SK-N-SH treated with all-trans-retinoic acid at 6 μM for 48 hours (cell line): ENCODE measurements around the gene RPL27A.

Source experiments
- ATAC-seq: fragments of 200-7000 bp; cut with Tn5 transposase; 3 replicates; pipeline ENCODE4 v1.9.1; 2020; ENCODE audit warnings: mild to moderate bottlenecking, moderate library complexity
- ARNTL ChIP-seq: fragments of 450-650 bp; formaldehyde crosslinking; IDR thresholded peaks from 2 replicates; pipeline ENCODE4 v1.5.0; 2020; ENCODE audit warnings: low read depth, mild to moderate bottlenecking, moderate library complexity, borderline replicate concordance
- BACH2 ChIP-seq: fragments of 250-450 bp; sonication (Bioruptor Pico); IDR thresholded peaks from 2 replicates; pipeline ENCODE4 v1.9.0; 2021; ENCODE audit warnings: mild to moderate bottlenecking, borderline replicate concordance
- CREB5 ChIP-seq: fragments of 250-450 bp; sonication (Bioruptor Pico); IDR thresholded peaks from 2 replicates; pipeline ENCODE4 v1.5.1; 2020; ENCODE audit warnings: low read depth, mild to moderate bottlenecking, moderate library complexity
- CSDC2 ChIP-seq: fragments of 250-450 bp; sonication (Bioruptor Pico); IDR thresholded peaks from 2 replicates; pipeline ENCODE4 v1.5.0; 2020; ENCODE audit warnings: mild to moderate bottlenecking, moderate library complexity
- CSRNP3 ChIP-seq: fragments of 250-450 bp; sonication (Bioruptor Pico); IDR thresholded peaks from 2 replicates; pipeline ENCODE4 v1.5.1; 2021; ENCODE audit warnings: mild to moderate bottlenecking, moderate library complexity
- ESRRG ChIP-seq: fragments of 250-450 bp; sonication (Bioruptor Pico); IDR thresholded peaks from 2 replicates; pipeline ENCODE4 v1.6.1; 2021; ENCODE audit warnings: mild to moderate bottlenecking
- ISL1 ChIP-seq: fragments of 250-450 bp; sonication (Bioruptor Pico); IDR thresholded peaks from 2 replicates; pipeline ENCODE4 v2.1.2; 2022; ENCODE audit warnings: mild to moderate bottlenecking, moderate library complexity
- OSR1 ChIP-seq: fragments of 250-450 bp; sonication (Bioruptor Pico); IDR thresholded peaks from 2 replicates; pipeline ENCODE4 v1.8.0; 2022; ENCODE audit warnings: moderate library complexity, mild to moderate bottlenecking, inconsistent platforms
- PATZ1 ChIP-seq: fragments of 250-450 bp; sonication (Bioruptor Pico); IDR thresholded peaks from 2 replicates; pipeline ENCODE4 v1.8.0; 2020; ENCODE audit warnings: mild to moderate bottlenecking, moderate library complexity, borderline replicate concordance
- PPARA ChIP-seq: fragments of 250-450 bp; sonication (Bioruptor Pico); IDR thresholded peaks from 2 replicates; pipeline ENCODE4 v1.5.0; 2020; ENCODE audit warnings: mild to moderate bottlenecking, borderline replicate concordance
- RARB ChIP-seq: fragments of 250-450 bp; sonication (Bioruptor Pico); IDR thresholded peaks from 2 replicates; pipeline ENCODE4 v1.8.0; 2021; ENCODE audit warnings: mild to moderate bottlenecking, moderate library complexity
- SNAI2 ChIP-seq: fragments of 250-450 bp; sonication (Bioruptor Pico); IDR thresholded peaks from 2 replicates; pipeline ENCODE4 v1.5.0; 2020; ENCODE audit warnings: mild to moderate bottlenecking, moderate library complexity
- TCF4 ChIP-seq: fragments of 250-450 bp; sonication (Bioruptor Pico); IDR thresholded peaks from 2 replicates; pipeline ENCODE4 v1.8.0; 2021; ENCODE audit warnings: mild to moderate bottlenecking, moderate library complexity, borderline replicate concordance
- TOX ChIP-seq: fragments of 250-450 bp; sonication (Bioruptor Pico); IDR thresholded peaks from 2 replicates; pipeline ENCODE4 v1.8.0; 2021; ENCODE audit warnings: mild to moderate bottlenecking, moderate library complexity, borderline replicate concordance
- TSHZ2 ChIP-seq: fragments of 250-450 bp; sonication (Bioruptor Pico); IDR thresholded peaks from 2 replicates; pipeline ENCODE4 v1.5.0; 2020; ENCODE audit warnings: mild to moderate bottlenecking, moderate library complexity
- ZC3H10 ChIP-seq: fragments of 250-450 bp; sonication (Bioruptor Pico); IDR thresholded peaks from 2 replicates; pipeline ENCODE4 v1.5.1; 2021; ENCODE audit warnings: mild to moderate bottlenecking, moderate library complexity
- ZFP3 ChIP-seq: fragments of 250-450 bp; sonication (Bioruptor Pico); IDR thresholded peaks from 2 replicates; pipeline ENCODE4 v1.5.0; 2020; ENCODE audit warnings: mild to moderate bottlenecking, moderate library complexity
- ZNF565 ChIP-seq: fragments of 450-650 bp; formaldehyde crosslinking; conservative IDR thresholded peaks from 2 replicates; pipeline ENCODE4 v1.5.0; 2020; ENCODE audit warnings: low read depth, mild to moderate bottlenecking, moderate library complexity
- ZNF70 ChIP-seq: fragments of 450-650 bp; formaldehyde crosslinking; IDR thresholded peaks from 2 replicates; pipeline ENCODE4 v1.5.0; 2020; ENCODE audit warnings: mild to moderate bottlenecking, moderate library complexity
- ZNF8 ChIP-seq: fragments of 450-650 bp; formaldehyde crosslinking; IDR thresholded peaks from 2 replicates; pipeline ENCODE4 v1.5.0; 2020; ENCODE audit warnings: mild to moderate bottlenecking, moderate library complexity
- TF ChIP-seq, protein P1 (sequence below): fragments of 250-450 bp; sonication (Bioruptor Pico); IDR thresholded peaks from 2 replicates; pipeline ENCODE4 v1.8.0; 2021; ENCODE audit warnings: low read depth, mild to moderate bottlenecking, moderate library complexity, borderline replicate concordance

Gene RPL27A

GRCh38 chr11:8729067-8729466 lies 46.5 kb downstream of the RPL27A start:
- TF ChIP-seq PPARA (CRISPR knock-in tag): no peak
- no peak for TF ChIP-seq CREB5 (CRISPR knock-in tag)
- TF ChIP-seq CSRNP3 (CRISPR knock-in tag): no peak
- no peak for TF ChIP-seq ZNF8
- no peak for TF ChIP-seq ARNTL (CRISPR knock-in tag)
- TF ChIP-seq TOX (CRISPR knock-in tag): no peak
- TF ChIP-seq RARB (CRISPR knock-in tag): no peak
- TF ChIP-seq ZNF70 (CRISPR knock-in tag): no peak
- no peak for TF ChIP-seq OSR1
- no peak for TF ChIP-seq ZFP3 (CRISPR knock-in tag)
- TF ChIP-seq ESRRG (CRISPR knock-in tag): no peak
- TF ChIP-seq BACH2 (CRISPR knock-in tag): no peak
- TF ChIP-seq PATZ1 (CRISPR knock-in tag): no peak
- TF ChIP-seq ZNF565 (CRISPR knock-in tag): no peak
- ATAC-seq: no peak

- TF ChIP-seq RARB (CRISPR knock-in tag) (no peak), ZNF565 (CRISPR knock-in tag) (no peak), ZFP3 (CRISPR knock-in tag) (no peak), PPARA (CRISPR knock-in tag) (no peak), ESRRG (CRISPR knock-in tag) (no peak), CREB5 (CRISPR knock-in tag) (no peak), TCF4 (no peak), SNAI2 (CRISPR knock-in tag) (no peak), ISL1 (CRISPR knock-in tag) (no peak), BACH2 (CRISPR knock-in tag) (no peak), CSRNP3 (CRISPR knock-in tag) (no peak), CSDC2 (CRISPR knock-in tag) (no peak), OSR1 (no peak), ZNF8 (no peak), TSHZ2 (CRISPR knock-in tag) (no peak), ZC3H10 (no peak)
- TF ChIP-seq, protein P1, sequence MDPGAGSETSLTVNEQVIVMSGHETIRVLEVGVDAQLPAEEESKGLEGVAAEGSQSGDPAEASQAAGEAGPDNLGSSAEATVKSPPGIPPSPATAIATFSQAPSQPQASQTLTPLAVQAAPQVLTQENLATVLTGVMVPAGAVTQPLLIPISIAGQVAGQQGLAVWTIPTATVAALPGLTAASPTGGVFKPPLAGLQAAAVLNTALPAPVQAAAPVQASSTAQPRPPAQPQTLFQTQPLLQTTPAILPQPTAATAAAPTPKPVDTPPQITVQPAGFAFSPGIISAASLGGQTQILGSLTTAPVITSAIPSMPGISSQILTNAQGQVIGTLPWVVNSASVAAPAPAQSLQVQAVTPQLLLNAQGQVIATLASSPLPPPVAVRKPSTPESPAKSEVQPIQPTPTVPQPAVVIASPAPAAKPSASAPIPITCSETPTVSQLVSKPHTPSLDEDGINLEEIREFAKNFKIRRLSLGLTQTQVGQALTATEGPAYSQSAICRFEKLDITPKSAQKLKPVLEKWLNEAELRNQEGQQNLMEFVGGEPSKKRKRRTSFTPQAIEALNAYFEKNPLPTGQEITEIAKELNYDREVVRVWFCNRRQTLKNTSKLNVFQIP: no peak
- no peak for ATAC-seq
These were observed 47.5 kb downstream of the RPL27A start for GRCh38 chr11:8729837-8730696.
